MM.1S (cell line): ENCODE measurements around the gene CEP192.

Source experiments
- CTCF ChIP-seq: fragments of 300-600 bp; sonication (generic); IDR thresholded peaks from 2 replicates; pipeline ENCODE4 v1.5.1; 2016; ENCODE audit warnings: antibody characterized with exemption, low read length, mixed read lengths
- EZH2 ChIP-seq: fragments of 300-600 bp; sonication (generic); optimal IDR thresholded peaks from 2 replicates; pipeline ENCODE3; 2017; ENCODE audit warnings: low read depth, mild to moderate bottlenecking, antibody characterized with exemption, low read length, mixed read lengths

- no peak for TF ChIP-seq EZH2
- TF ChIP-seq CTCF: no peak
Measured at GRCh38 chr18:13164406-13164805, 173.2 kb downstream of the CEP192 start.
